ENCODE measurements around the gene NPAS3. TPM values are rescaled to one million over a fixed set of nuclear protein-coding genes. Genes with fewer than 3 reads are reported as not detected.

Gene NPAS3
- total RNA-seq, 1 experiment from 2014 or later, result not detected

- Histone ChIP-seq H3K4me1 (ENCODE audit: control insufficient read depth in 1 of 2, insufficient read depth in 2 of 2, low read length in 2 of 2) (no peaks in the 10 kb centered on the region), H2AFZ (ENCODE audit: low read depth, low read length, poor library complexity, severe bottlenecking) (no peak overlapping the region), H4K20me1 (ENCODE audit: insufficient read depth) (no peaks in the 10 kb centered on the region), H3K36me3 (ENCODE audit: control insufficient read depth in 1 of 2, insufficient read depth in 2 of 2, low read length in 2 of 2) (no peaks in the 10 kb centered on the region), H3K4me2 (ENCODE audit: low read length) (no peak overlapping the region), H3K27me3 (ENCODE audit: insufficient read depth, low read length) (peaks cover 16% of the 10 kb centered on the region), H3K9ac (ENCODE audit: low read length) (no peak overlapping the region), H3K9me2 (ENCODE audit: insufficient read depth) (no peaks in the 10 kb centered on the region), H3K9me3 (ENCODE audit: control insufficient read depth in 1 of 2, insufficient read depth in 1 of 2, low read depth in 1 of 2, low read length in 2 of 2) (no peaks in the 10 kb centered on the region), H3K4me3 (replicated peaks in 1 of 2; ENCODE audit: low read depth in 1 of 2, low read length in 2 of 2) (no peak overlapping the region), H3K79me2 (ENCODE audit: insufficient read depth, low read length) (no peaks in the 10 kb centered on the region), H3K27ac (ENCODE audit: low read depth, low read length) (no peak overlapping the region)
- ATAC-seq, result no peak
- intact Hi-C loops (cut with micrococcal nuclease), result no loop called here
- ChIA-PET POLR2A (no interaction called here), CTCF (no interaction called here), RAD21 (ENCODE audit: low non-redundant PET in 1 of 2, low total read pairs in 2 of 2, uncharacterized antibody in 2 of 2, unreplicated experiment in 2 of 2) (no interaction called here)
- BruUV-seq (replicated peaks), result no TSS peak
- TF ChIP-seq ZFX (IDR thresholded peaks at IDR 0.05), result no peak
- no peak for TF ChIP-seq EZH2 (IDR thresholded peaks at IDR 0.05)
- TF ChIP-seq EGR1 (IDR thresholded peaks at IDR 0.05; ENCODE audit: low read depth), result no peak
- no peak for TF ChIP-seq POLR2A (IDR thresholded peaks at IDR 0.05; ENCODE audit: borderline replicate concordance, extremely low read depth, insufficient read depth, insufficient read length)
- no peak for TF ChIP-seq ZNF274 (IDR thresholded peaks at IDR 0.05; ENCODE audit: low read depth, low read length)
- no peak for TF ChIP-seq CBX3 (IDR thresholded peaks at IDR 0.05; ENCODE audit: low read depth)
- TF ChIP-seq SIN3A (IDR thresholded peaks at IDR 0.05; ENCODE audit: low read depth), result no peak
- TF ChIP-seq SRF (IDR thresholded peaks at IDR 0.05; ENCODE audit: low read depth), result no peak
- DNase-seq (ENCODE audit: low read depth, low spot score), result no peak
These were observed 753.2 kb downstream of the NPAS3 start for GRCh38 chr14:33691907-33692306.

GRCh38 chr14:33692762-33693161 is 754.1 kb downstream of the NPAS3 start:
- RAD21 ChIA-PET (ENCODE audit: low non-redundant PET in 1 of 2, low total read pairs in 2 of 2, uncharacterized antibody in 2 of 2, unreplicated experiment in 2 of 2), result interaction anchor here in 1 of 2 experiments (0.6 kb wide), 1 partner anchor 842 kb away, joined by 3 read pairs; no protein-coding TSS in a partner anchor
- H3K4me1 ChIP-seq (ENCODE audit: control insufficient read depth in 1 of 2, insufficient read depth in 2 of 2, low read length in 2 of 2), result no peaks in the 10 kb centered on the region
- no peak overlapping the region for H3K4me3 ChIP-seq (replicated peaks in 1 of 2; ENCODE audit: low read depth in 1 of 2, low read length in 2 of 2)
- H3K79me2 ChIP-seq (ENCODE audit: insufficient read depth, low read length), result no peaks in the 10 kb centered on the region
- H3K4me2 ChIP-seq (ENCODE audit: low read length), result no peak overlapping the region
- TF ChIP-seq FOSL1 (IDR thresholded peaks at IDR 0.05; ENCODE audit: low read depth) (no peak), ZBTB33 (IDR thresholded peaks at IDR 0.05; ENCODE audit: extremely low read depth, insufficient replicate concordance, low read length) (no peak), RAD21 (IDR thresholded peaks at IDR 0.05; ENCODE audit: low read depth) (no peak), ZNF274 (IDR thresholded peaks at IDR 0.05; ENCODE audit: low read depth, low read length) (no peak), SRF (IDR thresholded peaks at IDR 0.05; ENCODE audit: low read depth) (no peak), CBX3 (IDR thresholded peaks at IDR 0.05; ENCODE audit: low read depth) (no peak), EZH2 (IDR thresholded peaks at IDR 0.05) (no peak), REST (IDR thresholded peaks at IDR 0.05; ENCODE audit: low read depth) (no peak), POLR2AphosphoS5 (IDR thresholded peaks at IDR 0.05; ENCODE audit: low read depth, low read length) (no peak)
- ATAC-seq (no peak), DNase-seq (ENCODE audit: low read depth, low spot score) (no peak)
- H3K27ac ChIP-seq (ENCODE audit: low read depth, low read length), result no peak overlapping the region
- intact Hi-C loops (cut with micrococcal nuclease), result no loop called here
- POLR2A ChIA-PET, result no interaction called here
- no TSS peak for BruUV-seq (replicated peaks)
- no peaks in the 10 kb centered on the region for H3K9me2 ChIP-seq (ENCODE audit: insufficient read depth)
- no peaks in the 10 kb centered on the region for H4K20me1 ChIP-seq (ENCODE audit: insufficient read depth)
- no peaks in the 10 kb centered on the region for H3K36me3 ChIP-seq (ENCODE audit: control insufficient read depth in 1 of 2, insufficient read depth in 2 of 2, low read length in 2 of 2)
- H3K9ac ChIP-seq (ENCODE audit: low read length), result no peak overlapping the region
- H3K27me3 ChIP-seq (ENCODE audit: insufficient read depth, low read length), result peaks cover 19% of the 10 kb centered on the region
- CTCF ChIA-PET, result no interaction called here
- H2AFZ ChIP-seq (ENCODE audit: low read depth, low read length, poor library complexity, severe bottlenecking), result no peak overlapping the region
- H3K9me3 ChIP-seq (ENCODE audit: control insufficient read depth in 1 of 2, insufficient read depth in 1 of 2, low read depth in 1 of 2, low read length in 2 of 2), result no peaks in the 10 kb centered on the region
